SK-N-SH treated with all-trans-retinoic acid at 6 μM for 48 hours (cell line): ENCODE results near the gene WASF3.

Source experiments
- ATAC-seq: fragments of 200-7000 bp; cut with Tn5 transposase; 3 replicates; pipeline ENCODE4 v1.9.1; 2020; ENCODE audit warnings: mild to moderate bottlenecking, moderate library complexity
- ARNTL ChIP-seq: fragments of 450-650 bp; formaldehyde crosslinking; IDR thresholded peaks from 2 replicates; pipeline ENCODE4 v1.5.0; 2020; ENCODE audit warnings: low read depth, mild to moderate bottlenecking, moderate library complexity, borderline replicate concordance
- BACH2 ChIP-seq: fragments of 250-450 bp; sonication (Bioruptor Pico); IDR thresholded peaks from 2 replicates; pipeline ENCODE4 v1.9.0; 2021; ENCODE audit warnings: mild to moderate bottlenecking, borderline replicate concordance
- CSDC2 ChIP-seq: fragments of 250-450 bp; sonication (Bioruptor Pico); IDR thresholded peaks from 2 replicates; pipeline ENCODE4 v1.5.0; 2020; ENCODE audit warnings: mild to moderate bottlenecking, moderate library complexity
- ESRRG ChIP-seq: fragments of 250-450 bp; sonication (Bioruptor Pico); IDR thresholded peaks from 2 replicates; pipeline ENCODE4 v1.6.1; 2021; ENCODE audit warnings: mild to moderate bottlenecking
- GLIS3 ChIP-seq: fragments of 250-450 bp; sonication (Bioruptor Pico); IDR thresholded peaks from 2 replicates; pipeline ENCODE4 v1.5.0; 2020; ENCODE audit warnings: mild to moderate bottlenecking, moderate library complexity
- ISL1 ChIP-seq: fragments of 250-450 bp; sonication (Bioruptor Pico); IDR thresholded peaks from 2 replicates; pipeline ENCODE4 v2.1.2; 2022; ENCODE audit warnings: mild to moderate bottlenecking, moderate library complexity
- OSR1 ChIP-seq: fragments of 250-450 bp; sonication (Bioruptor Pico); IDR thresholded peaks from 2 replicates; pipeline ENCODE4 v1.8.0; 2022; ENCODE audit warnings: moderate library complexity, mild to moderate bottlenecking, inconsistent platforms
- PPARA ChIP-seq: fragments of 250-450 bp; sonication (Bioruptor Pico); IDR thresholded peaks from 2 replicates; pipeline ENCODE4 v1.5.0; 2020; ENCODE audit warnings: mild to moderate bottlenecking, borderline replicate concordance
- RARB ChIP-seq: fragments of 250-450 bp; sonication (Bioruptor Pico); IDR thresholded peaks from 2 replicates; pipeline ENCODE4 v1.8.0; 2021; ENCODE audit warnings: mild to moderate bottlenecking, moderate library complexity
- SNAI2 ChIP-seq: fragments of 250-450 bp; sonication (Bioruptor Pico); IDR thresholded peaks from 2 replicates; pipeline ENCODE4 v1.5.0; 2020; ENCODE audit warnings: mild to moderate bottlenecking, moderate library complexity
- TCF4 ChIP-seq: fragments of 250-450 bp; sonication (Bioruptor Pico); IDR thresholded peaks from 2 replicates; pipeline ENCODE4 v1.8.0; 2021; ENCODE audit warnings: mild to moderate bottlenecking, moderate library complexity, borderline replicate concordance
- TOX ChIP-seq: fragments of 250-450 bp; sonication (Bioruptor Pico); IDR thresholded peaks from 2 replicates; pipeline ENCODE4 v1.8.0; 2021; ENCODE audit warnings: mild to moderate bottlenecking, moderate library complexity, borderline replicate concordance
- ZC3H10 ChIP-seq: fragments of 250-450 bp; sonication (Bioruptor Pico); IDR thresholded peaks from 2 replicates; pipeline ENCODE4 v1.5.1; 2021; ENCODE audit warnings: mild to moderate bottlenecking, moderate library complexity
- ZFP3 ChIP-seq: fragments of 250-450 bp; sonication (Bioruptor Pico); IDR thresholded peaks from 2 replicates; pipeline ENCODE4 v1.5.0; 2020; ENCODE audit warnings: mild to moderate bottlenecking, moderate library complexity
- ZFP30 ChIP-seq: fragments of 450-650 bp; formaldehyde crosslinking; IDR thresholded peaks from 2 replicates; pipeline ENCODE4 v1.5.0; 2022; ENCODE audit warnings: mild to moderate bottlenecking, moderate library complexity
- ZNF565 ChIP-seq: fragments of 450-650 bp; formaldehyde crosslinking; conservative IDR thresholded peaks from 2 replicates; pipeline ENCODE4 v1.5.0; 2020; ENCODE audit warnings: low read depth, mild to moderate bottlenecking, moderate library complexity
- ZNF70 ChIP-seq: fragments of 450-650 bp; formaldehyde crosslinking; IDR thresholded peaks from 2 replicates; pipeline ENCODE4 v1.5.0; 2020; ENCODE audit warnings: mild to moderate bottlenecking, moderate library complexity
- TF ChIP-seq, protein P1 (sequence below): fragments of 250-450 bp; sonication (Bioruptor Pico); IDR thresholded peaks from 2 replicates; pipeline ENCODE4 v1.8.0; 2021; ENCODE audit warnings: low read depth, mild to moderate bottlenecking, moderate library complexity, borderline replicate concordance
- TF ChIP-seq, protein P2 (sequence below): fragments of 250-450 bp; sonication (Bioruptor Pico); IDR thresholded peaks from 2 replicates; pipeline ENCODE4 v1.5.0; 2020; ENCODE audit warnings: mild to moderate bottlenecking, moderate library complexity
- TF ChIP-seq, protein P3 (sequence below): fragments of 250-450 bp; sonication (Bioruptor Pico); IDR thresholded peaks from 2 replicates; pipeline ENCODE4 v1.5.1; 2020; ENCODE audit warnings: low read depth, mild to moderate bottlenecking, moderate library complexity
- TF ChIP-seq, protein P4 (sequence below): fragments of 250-450 bp; sonication (Bioruptor Pico); IDR thresholded peaks from 2 replicates; pipeline ENCODE4 v1.8.0; 2020; ENCODE audit warnings: mild to moderate bottlenecking, moderate library complexity, borderline replicate concordance

Gene WASF3

DNA sequence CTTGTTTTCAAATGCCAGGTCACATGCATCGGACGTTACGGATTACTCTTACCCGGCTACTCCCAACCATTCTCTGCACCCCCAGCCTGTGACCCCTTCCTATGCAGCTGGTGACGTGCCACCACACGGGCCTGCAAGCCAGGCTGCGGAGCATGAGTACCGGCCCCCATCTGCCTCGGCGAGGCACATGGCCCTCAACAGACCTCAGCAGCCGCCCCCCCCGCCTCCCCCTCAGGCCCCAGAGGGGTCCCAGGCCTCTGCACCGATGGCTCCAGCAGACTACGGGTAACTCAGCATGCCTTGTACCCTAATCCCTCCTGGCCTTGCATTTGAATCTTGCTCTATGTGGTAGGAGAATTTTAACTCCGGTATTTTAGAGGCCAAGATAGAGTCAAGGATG lies 123.6 kb downstream of the WASF3 start:
- TF ChIP-seq PPARA (CRISPR knock-in tag) (no peak), RARB (CRISPR knock-in tag) (no peak), ZFP3 (no peak), TCF4 (CRISPR knock-in tag) (no peak), BACH2 (CRISPR knock-in tag) (no peak), ARNTL (CRISPR knock-in tag) (no peak), ZC3H10 (CRISPR knock-in tag) (no peak), TOX (CRISPR knock-in tag) (no peak), ZNF565 (CRISPR knock-in tag) (no peak), OSR1 (CRISPR knock-in tag) (no peak), CSDC2 (CRISPR knock-in tag) (no peak), ISL1 (CRISPR knock-in tag) (no peak), ZFP30 (no peak), SNAI2 (CRISPR knock-in tag) (no peak), ESRRG (CRISPR knock-in tag) (no peak), GLIS3 (CRISPR knock-in tag) (no peak)
- TF ChIP-seq, protein P1, sequence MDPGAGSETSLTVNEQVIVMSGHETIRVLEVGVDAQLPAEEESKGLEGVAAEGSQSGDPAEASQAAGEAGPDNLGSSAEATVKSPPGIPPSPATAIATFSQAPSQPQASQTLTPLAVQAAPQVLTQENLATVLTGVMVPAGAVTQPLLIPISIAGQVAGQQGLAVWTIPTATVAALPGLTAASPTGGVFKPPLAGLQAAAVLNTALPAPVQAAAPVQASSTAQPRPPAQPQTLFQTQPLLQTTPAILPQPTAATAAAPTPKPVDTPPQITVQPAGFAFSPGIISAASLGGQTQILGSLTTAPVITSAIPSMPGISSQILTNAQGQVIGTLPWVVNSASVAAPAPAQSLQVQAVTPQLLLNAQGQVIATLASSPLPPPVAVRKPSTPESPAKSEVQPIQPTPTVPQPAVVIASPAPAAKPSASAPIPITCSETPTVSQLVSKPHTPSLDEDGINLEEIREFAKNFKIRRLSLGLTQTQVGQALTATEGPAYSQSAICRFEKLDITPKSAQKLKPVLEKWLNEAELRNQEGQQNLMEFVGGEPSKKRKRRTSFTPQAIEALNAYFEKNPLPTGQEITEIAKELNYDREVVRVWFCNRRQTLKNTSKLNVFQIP (CRISPR knock-in tag): no peak
- TF ChIP-seq, protein P2, sequence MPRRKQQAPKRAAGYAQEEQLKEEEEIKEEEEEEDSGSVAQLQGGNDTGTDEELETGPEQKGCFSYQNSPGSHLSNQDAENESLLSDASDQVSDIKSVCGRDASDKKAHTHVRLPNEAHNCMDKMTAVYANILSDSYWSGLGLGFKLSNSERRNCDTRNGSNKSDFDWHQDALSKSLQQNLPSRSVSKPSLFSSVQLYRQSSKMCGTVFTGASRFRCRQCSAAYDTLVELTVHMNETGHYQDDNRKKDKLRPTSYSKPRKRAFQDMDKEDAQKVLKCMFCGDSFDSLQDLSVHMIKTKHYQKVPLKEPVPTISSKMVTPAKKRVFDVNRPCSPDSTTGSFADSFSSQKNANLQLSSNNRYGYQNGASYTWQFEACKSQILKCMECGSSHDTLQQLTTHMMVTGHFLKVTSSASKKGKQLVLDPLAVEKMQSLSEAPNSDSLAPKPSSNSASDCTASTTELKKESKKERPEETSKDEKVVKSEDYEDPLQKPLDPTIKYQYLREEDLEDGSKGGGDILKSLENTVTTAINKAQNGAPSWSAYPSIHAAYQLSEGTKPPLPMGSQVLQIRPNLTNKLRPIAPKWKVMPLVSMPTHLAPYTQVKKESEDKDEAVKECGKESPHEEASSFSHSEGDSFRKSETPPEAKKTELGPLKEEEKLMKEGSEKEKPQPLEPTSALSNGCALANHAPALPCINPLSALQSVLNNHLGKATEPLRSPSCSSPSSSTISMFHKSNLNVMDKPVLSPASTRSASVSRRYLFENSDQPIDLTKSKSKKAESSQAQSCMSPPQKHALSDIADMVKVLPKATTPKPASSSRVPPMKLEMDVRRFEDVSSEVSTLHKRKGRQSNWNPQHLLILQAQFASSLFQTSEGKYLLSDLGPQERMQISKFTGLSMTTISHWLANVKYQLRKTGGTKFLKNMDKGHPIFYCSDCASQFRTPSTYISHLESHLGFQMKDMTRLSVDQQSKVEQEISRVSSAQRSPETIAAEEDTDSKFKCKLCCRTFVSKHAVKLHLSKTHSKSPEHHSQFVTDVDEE (CRISPR knock-in tag): no peak
- TF ChIP-seq, protein P3, sequence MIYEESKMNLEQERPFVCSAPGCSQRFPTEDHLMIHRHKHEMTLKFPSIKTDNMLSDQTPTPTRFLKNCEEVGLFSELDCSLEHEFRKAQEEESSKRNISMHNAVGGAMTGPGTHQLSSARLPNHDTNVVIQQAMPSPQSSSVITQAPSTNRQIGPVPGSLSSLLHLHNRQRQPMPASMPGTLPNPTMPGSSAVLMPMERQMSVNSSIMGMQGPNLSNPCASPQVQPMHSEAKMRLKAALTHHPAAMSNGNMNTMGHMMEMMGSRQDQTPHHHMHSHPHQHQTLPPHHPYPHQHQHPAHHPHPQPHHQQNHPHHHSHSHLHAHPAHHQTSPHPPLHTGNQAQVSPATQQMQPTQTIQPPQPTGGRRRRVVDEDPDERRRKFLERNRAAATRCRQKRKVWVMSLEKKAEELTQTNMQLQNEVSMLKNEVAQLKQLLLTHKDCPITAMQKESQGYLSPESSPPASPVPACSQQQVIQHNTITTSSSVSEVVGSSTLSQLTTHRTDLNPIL: no peak
- TF ChIP-seq, protein P4, sequence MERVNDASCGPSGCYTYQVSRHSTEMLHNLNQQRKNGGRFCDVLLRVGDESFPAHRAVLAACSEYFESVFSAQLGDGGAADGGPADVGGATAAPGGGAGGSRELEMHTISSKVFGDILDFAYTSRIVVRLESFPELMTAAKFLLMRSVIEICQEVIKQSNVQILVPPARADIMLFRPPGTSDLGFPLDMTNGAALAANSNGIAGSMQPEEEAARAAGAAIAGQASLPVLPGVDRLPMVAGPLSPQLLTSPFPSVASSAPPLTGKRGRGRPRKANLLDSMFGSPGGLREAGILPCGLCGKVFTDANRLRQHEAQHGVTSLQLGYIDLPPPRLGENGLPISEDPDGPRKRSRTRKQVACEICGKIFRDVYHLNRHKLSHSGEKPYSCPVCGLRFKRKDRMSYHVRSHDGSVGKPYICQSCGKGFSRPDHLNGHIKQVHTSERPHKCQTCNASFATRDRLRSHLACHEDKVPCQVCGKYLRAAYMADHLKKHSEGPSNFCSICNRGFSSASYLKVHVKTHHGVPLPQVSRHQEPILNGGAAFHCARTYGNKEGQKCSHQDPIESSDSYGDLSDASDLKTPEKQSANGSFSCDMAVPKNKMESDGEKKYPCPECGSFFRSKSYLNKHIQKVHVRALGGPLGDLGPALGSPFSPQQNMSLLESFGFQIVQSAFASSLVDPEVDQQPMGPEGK (CRISPR knock-in tag): no peak
- no peak for ATAC-seq

DNA sequence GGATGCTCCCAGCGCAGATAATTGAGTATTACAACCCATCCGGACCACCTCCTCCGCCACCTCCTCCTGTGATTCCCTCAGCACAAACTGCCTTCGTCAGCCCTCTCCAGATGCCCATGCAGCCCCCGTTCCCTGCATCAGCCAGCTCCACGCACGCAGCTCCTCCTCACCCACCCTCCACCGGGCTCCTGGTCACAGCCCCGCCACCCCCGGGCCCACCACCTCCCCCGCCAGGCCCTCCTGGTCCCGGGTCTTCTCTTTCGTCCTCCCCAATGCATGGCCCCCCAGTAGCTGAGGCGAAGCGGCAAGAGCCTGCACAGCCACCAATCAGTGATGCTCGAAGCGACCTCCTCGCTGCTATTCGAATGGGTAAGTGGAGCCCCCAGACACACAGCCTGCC lies 125.1 kb downstream of the WASF3 start:
- no peak for ATAC-seq

More for the DNA sequence above, 125.1 kb downstream of the WASF3 start:
- TF ChIP-seq, protein P4 (CRISPR knock-in tag): no peak
- TF ChIP-seq CSDC2 (CRISPR knock-in tag): no peak
- TF ChIP-seq BACH2 (CRISPR knock-in tag): no peak
- no peak for TF ChIP-seq SNAI2 (CRISPR knock-in tag)
- TF ChIP-seq TOX (CRISPR knock-in tag): no peak
- TF ChIP-seq ZNF70 (CRISPR knock-in tag): no peak
- TF ChIP-seq RARB (CRISPR knock-in tag): no peak
- TF ChIP-seq PPARA (CRISPR knock-in tag): no peak
- TF ChIP-seq ZNF565 (CRISPR knock-in tag): no peak
- TF ChIP-seq GLIS3 (CRISPR knock-in tag): no peak
- TF ChIP-seq ISL1 (CRISPR knock-in tag): no peak
